DOHH2 (cell line): ENCODE results near the gene COPG1.

ENCODE experiments used
- EZH2phosphoT487 ChIP-seq: fragments of 200-600 bp; sonication (generic); IDR thresholded peaks from 2 replicates; pipeline ENCODE4 v1.6.1; 2017; ENCODE audit warnings: borderline replicate concordance, mild to moderate bottlenecking, antibody characterized with exemption, low read length, moderate library complexity, mixed read lengths
- TF ChIP-seq, protein P1 (sequence below): fragments of 200-600 bp; sonication (generic); IDR thresholded peaks from one replicate; pipeline ENCODE4 v1.5.1; 2014; ENCODE audit warnings: antibody characterized with exemption, mild to moderate bottlenecking, low read depth, low read length; ENCODE audit not compliant: poor library complexity, severe bottlenecking

DNA sequence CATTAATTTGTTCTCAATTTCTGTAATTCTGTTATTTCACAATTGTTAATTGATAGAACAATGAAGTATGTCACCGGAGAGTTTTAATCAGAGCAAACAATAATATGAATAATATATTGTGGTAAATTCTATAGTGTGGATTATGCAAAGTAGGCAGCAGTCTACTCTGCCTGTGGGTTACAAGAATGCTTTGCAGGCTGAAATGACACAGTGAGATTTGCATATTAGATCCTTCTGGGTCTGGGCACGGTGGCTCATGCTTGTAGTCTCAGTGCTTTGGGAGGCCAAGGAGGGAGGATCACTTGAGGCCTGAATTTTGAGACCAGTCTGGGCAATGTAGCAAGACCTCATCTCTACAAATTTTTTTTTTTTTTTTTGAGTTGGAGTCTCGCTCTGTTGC lies 12.5 kb downstream of the COPG1 start:
- TF ChIP-seq, protein P1, sequence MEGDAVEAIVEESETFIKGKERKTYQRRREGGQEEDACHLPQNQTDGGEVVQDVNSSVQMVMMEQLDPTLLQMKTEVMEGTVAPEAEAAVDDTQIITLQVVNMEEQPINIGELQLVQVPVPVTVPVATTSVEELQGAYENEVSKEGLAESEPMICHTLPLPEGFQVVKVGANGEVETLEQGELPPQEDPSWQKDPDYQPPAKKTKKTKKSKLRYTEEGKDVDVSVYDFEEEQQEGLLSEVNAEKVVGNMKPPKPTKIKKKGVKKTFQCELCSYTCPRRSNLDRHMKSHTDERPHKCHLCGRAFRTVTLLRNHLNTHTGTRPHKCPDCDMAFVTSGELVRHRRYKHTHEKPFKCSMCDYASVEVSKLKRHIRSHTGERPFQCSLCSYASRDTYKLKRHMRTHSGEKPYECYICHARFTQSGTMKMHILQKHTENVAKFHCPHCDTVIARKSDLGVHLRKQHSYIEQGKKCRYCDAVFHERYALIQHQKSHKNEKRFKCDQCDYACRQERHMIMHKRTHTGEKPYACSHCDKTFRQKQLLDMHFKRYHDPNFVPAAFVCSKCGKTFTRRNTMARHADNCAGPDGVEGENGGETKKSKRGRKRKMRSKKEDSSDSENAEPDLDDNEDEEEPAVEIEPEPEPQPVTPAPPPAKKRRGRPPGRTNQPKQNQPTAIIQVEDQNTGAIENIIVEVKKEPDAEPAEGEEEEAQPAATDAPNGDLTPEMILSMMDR: no peak
- no peak for TF ChIP-seq EZH2phosphoT487
